Endothelial cell of umbilical vein (primary cell): ENCODE results near the gene GCDH.

ENCODE experiments used
- POLR2A ChIP-seq: IDR thresholded peaks from 2 replicates; pipeline ENCODE4 v1.6.1; 2012; ENCODE audit warnings: low read depth, mild to moderate bottlenecking, control low read depth, low read length
- TF ChIP-seq, protein P1 (sequence below), 2 donors: IDR thresholded peaks; 1 replicate in 1 of 2; 2 replicates in 1 of 2; pipeline ENCODE4 v1.5.1; 2011; ENCODE audit warnings: low read length in 2 of 2, mild to moderate bottlenecking in 2 of 2, moderate library complexity in 2 of 2, control low read depth in 1 of 2, inconsistent platforms in 1 of 2, low read depth in 1 of 2; ENCODE audit not compliant: insufficient read depth in 1 of 2; ENCODE audit errors: extremely low read depth in 1 of 2

DNA sequence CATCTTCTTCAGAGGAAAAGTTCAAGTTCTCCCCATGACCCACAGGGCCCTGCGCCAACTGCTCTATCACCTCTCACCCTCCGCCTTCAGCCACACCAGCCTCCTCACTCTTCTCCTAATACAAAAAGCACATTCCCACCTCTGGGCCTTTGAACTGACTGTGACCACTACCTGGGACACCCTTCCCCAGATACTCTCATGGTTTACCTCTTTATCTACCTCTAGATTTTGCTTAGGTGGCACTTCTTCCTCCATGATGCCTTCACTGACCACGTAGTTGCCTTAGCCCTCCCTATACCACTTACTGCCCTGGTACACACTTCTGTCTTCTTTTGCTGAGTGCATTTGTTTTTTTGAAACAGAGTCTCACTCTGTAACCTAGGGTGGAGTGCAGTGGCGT, 32.0 kb downstream of the GCDH start:
- no peak for TF ChIP-seq POLR2A
- TF ChIP-seq, protein P1, sequence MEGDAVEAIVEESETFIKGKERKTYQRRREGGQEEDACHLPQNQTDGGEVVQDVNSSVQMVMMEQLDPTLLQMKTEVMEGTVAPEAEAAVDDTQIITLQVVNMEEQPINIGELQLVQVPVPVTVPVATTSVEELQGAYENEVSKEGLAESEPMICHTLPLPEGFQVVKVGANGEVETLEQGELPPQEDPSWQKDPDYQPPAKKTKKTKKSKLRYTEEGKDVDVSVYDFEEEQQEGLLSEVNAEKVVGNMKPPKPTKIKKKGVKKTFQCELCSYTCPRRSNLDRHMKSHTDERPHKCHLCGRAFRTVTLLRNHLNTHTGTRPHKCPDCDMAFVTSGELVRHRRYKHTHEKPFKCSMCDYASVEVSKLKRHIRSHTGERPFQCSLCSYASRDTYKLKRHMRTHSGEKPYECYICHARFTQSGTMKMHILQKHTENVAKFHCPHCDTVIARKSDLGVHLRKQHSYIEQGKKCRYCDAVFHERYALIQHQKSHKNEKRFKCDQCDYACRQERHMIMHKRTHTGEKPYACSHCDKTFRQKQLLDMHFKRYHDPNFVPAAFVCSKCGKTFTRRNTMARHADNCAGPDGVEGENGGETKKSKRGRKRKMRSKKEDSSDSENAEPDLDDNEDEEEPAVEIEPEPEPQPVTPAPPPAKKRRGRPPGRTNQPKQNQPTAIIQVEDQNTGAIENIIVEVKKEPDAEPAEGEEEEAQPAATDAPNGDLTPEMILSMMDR (IDR thresholded peaks at IDR 0.05; ENCODE audit: extremely low read depth in 1 of 2, insufficient read depth in 1 of 2, low read depth in 1 of 2, low read length in 2 of 2) = no peak
